ENCODE measurements around the gene LETM1.

Gene LETM1

DNA sequence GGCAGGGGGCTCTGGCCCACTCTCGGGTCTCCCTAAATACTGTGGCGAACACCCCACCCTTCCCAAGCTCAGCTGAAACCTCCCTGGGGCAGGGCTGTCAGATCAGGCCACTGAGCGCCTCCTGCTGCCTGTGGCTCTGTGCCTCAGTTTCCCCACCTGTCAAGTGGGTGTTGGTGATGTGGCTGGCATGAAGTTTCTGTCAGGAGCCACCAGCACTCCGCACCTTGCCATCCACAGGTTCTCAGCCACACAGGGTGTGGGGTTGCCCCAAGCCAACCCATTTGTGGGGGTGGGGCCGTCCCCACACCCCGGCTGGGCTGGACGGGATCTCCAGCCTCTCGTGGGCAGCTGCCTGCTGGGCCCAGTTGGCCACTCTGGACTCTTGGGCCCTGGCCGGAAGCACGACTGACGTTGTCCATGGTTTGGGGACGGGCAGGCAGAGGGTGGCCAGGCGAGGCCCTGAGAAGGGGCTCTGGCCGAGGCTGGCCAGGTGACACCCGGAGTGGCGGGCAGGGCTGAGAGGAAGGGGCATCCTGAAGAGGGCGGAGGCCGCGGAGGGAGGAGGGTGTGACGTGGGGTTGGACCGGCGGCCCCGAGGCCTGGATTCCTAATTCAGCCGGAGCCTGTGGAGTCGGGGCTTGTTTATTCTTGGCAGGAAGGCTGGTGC is 68.4 kb downstream of the LETM1 start:
- ChIA-PET POLR2A (no interaction called here), CTCF (interaction anchor here (0.6 to 1.1 kb wide), 2 partner anchors 20 to 144 kb away, joined by 3 to 4 read pairs; no protein-coding TSS in a partner anchor)
- Histone ChIP-seq H3K9me3 (ENCODE audit: control extremely low read depth in 1 of 5, control insufficient read depth in 4 of 5, insufficient read depth in 2 of 5, low read depth in 1 of 5, low read length in 4 of 5) (no peaks in the 10 kb centered on the region), H3K36me3 (ENCODE audit: control insufficient read depth in 4 of 4, insufficient read depth in 4 of 4, low read length in 3 of 4) (no peaks in the 10 kb centered on the region), H3K4me3 (ENCODE audit: control insufficient read depth in 1 of 7, extremely low read depth in 1 of 7, insufficient read depth in 4 of 7, low read depth in 2 of 7, low read length in 6 of 7) (no peak overlapping the region), H3K27ac (ENCODE audit: insufficient read depth in 1 of 2, low read depth in 1 of 2, low read length in 2 of 2, poor library complexity in 1 of 2, severe bottlenecking in 2 of 2) (no peak overlapping the region), H3K4me1 (ENCODE audit: control extremely low read depth in 1 of 4, control insufficient read depth in 4 of 4, insufficient read depth in 4 of 4, low read length in 3 of 4) (no peaks in the 10 kb centered on the region), H3K27me3 (replicated peaks in 2 of 5; ENCODE audit: control insufficient read depth in 4 of 5, insufficient read depth in 5 of 5, low read length in 4 of 5) (peaks cover 0 to 8% (median 6%) of the 10 kb centered on the region in 5 experiments)
- 86% methylated on average over 12 of the region's 25 CpGs for WGBS (ENCODE audit: insufficient coverage)
- no peak for DNase-seq

DNA sequence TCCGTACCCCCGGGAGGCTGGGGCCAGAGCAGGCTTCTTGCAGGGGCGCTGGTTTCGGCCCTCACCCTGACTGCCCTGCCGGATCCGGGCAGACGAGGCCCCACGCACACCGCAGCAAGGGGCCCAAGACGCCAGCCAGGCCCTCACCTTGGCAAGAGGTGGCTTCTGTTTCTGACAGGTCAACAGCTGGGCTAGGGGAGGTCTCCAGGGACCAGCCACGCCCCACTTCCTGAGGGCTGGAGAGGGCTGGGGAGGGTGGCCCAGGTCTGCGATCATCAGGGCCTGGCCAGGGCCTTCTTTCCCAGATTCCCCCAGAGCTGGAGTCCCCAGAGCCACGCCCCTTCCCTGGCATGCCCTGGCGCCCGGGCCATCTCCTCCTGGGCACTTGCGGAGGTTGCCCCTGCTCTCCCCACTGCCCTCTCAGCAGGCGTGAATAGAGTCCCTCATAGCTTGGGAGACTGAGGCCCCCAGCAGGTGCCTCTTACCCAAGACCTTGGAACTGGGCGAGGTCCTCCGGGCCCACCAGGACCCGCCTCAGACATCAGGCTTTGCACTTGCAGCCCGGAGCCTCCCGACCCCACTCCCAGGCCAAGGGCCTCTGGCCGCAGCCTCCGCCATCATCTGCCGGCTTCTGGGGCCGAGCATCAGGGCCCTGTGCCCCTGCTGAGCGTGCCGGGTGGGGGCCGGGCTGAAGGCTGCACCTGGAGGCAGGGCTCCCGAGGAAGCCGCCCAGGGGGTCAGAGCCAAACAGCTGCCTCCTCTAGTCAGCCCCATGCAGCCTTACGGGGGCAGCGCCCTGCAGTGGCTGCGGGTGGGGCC is 69.2 kb downstream of the LETM1 start:
- ChIA-PET POLR2A (no interaction called here), CTCF (interaction anchor here (0.6 to 2.8 kb wide), 5 partner anchors 19 to 612 kb away, joined by 3 to 9 read pairs (median 3); no protein-coding TSS in a partner anchor)
- DNase-seq: no peak
- 94% methylated on average over 32 of the region's 34 CpGs for WGBS (ENCODE audit: insufficient coverage)
- Histone ChIP-seq H3K9me3 (ENCODE audit: control extremely low read depth in 1 of 5, control insufficient read depth in 4 of 5, insufficient read depth in 2 of 5, low read depth in 1 of 5, low read length in 4 of 5) (no peaks in the 10 kb centered on the region), H3K27ac (ENCODE audit: insufficient read depth in 1 of 2, low read depth in 1 of 2, low read length in 2 of 2, poor library complexity in 1 of 2, severe bottlenecking in 2 of 2) (no peak overlapping the region), H3K4me3 (ENCODE audit: control insufficient read depth in 1 of 7, extremely low read depth in 1 of 7, insufficient read depth in 4 of 7, low read depth in 2 of 7, low read length in 6 of 7) (no peak overlapping the region), H3K4me1 (ENCODE audit: control extremely low read depth in 1 of 4, control insufficient read depth in 4 of 4, insufficient read depth in 4 of 4, low read length in 3 of 4) (no peaks in the 10 kb centered on the region), H3K27me3 (replicated peaks in 2 of 5; ENCODE audit: control insufficient read depth in 4 of 5, insufficient read depth in 5 of 5, low read length in 4 of 5) (peaks cover 0 to 3% (median 0%) of the 10 kb centered on the region in 5 experiments), H3K36me3 (ENCODE audit: control insufficient read depth in 4 of 4, insufficient read depth in 4 of 4, low read length in 3 of 4) (no peaks in the 10 kb centered on the region)

GRCh38 chr4:1785592-1785991 is 70.4 kb downstream of the LETM1 start:
- ChIA-PET CTCF (interaction anchor here (1.0 to 2.8 kb wide), 4 partner anchors 26 to 40 kb away, joined by 3 to 9 read pairs (median 5); no protein-coding TSS in a partner anchor), POLR2A (no interaction called here)
- WGBS (ENCODE audit: insufficient coverage): 97% methylated on average over 8 of the region's 11 CpGs
- no peak overlapping the region for H3K27ac ChIP-seq (ENCODE audit: insufficient read depth in 1 of 2, low read depth in 1 of 2, low read length in 2 of 2, poor library complexity in 1 of 2, severe bottlenecking in 2 of 2)
- H3K4me1 ChIP-seq (ENCODE audit: control extremely low read depth in 1 of 4, control insufficient read depth in 4 of 4, insufficient read depth in 4 of 4, low read length in 3 of 4): no peaks in the 10 kb centered on the region
- DNase-seq: no peak
- no peak overlapping the region for H3K4me3 ChIP-seq (ENCODE audit: control insufficient read depth in 1 of 7, extremely low read depth in 1 of 7, insufficient read depth in 4 of 7, low read depth in 2 of 7, low read length in 6 of 7)
- H3K27me3 ChIP-seq (replicated peaks in 2 of 5; ENCODE audit: control insufficient read depth in 4 of 5, insufficient read depth in 5 of 5, low read length in 4 of 5): no peaks in the 10 kb centered on the region
- no peaks in the 10 kb centered on the region for H3K9me3 ChIP-seq (ENCODE audit: control extremely low read depth in 1 of 5, control insufficient read depth in 4 of 5, insufficient read depth in 2 of 5, low read depth in 1 of 5, low read length in 4 of 5)
- H3K36me3 ChIP-seq (ENCODE audit: control insufficient read depth in 4 of 4, insufficient read depth in 4 of 4, low read length in 3 of 4): no peaks in the 10 kb centered on the region

DNA sequence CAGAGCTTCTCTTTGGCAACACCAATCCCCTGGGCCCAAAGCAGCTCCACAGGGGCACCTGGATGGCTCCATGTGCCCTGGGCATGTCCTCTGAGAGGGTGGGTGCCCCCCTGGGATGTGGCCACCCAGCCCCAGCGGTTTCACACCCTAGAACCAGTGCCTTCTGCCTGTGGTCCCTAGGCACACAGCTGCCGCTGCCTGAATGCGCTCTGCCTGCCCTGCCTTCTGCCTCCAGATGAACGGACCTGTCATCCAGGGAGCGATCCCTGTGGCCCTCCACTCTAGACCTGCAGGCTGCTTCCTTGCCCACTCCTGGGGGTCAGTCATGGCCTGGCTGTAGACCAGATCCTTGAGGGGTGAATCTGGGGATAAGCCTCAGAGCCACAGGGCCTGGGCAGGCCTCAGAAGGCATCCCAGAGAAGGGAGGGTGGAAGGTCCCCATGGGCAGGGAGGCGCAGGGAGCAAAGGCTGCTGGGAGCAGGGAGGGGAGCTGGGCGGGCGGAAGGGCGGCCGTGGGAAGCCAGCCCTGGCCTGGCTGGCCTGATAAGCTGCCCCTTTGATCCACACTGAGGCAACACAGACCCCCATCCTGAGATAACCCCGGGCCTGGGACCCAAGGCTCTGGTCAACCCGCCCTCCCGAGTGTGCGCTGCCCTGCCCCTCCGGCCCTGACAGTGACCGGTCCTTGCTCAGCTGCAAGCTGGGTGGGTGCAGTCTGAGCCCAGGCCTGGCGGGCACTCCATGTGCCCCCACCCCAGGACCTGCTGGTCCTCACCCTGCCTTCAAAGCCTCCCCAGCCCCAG is 71.0 kb downstream of the LETM1 start:
- WGBS (ENCODE audit: insufficient coverage): 88% methylated on average over 13 of the region's 17 CpGs
- no peaks in the 10 kb centered on the region for H3K27me3 ChIP-seq (replicated peaks in 2 of 5; ENCODE audit: control insufficient read depth in 4 of 5, insufficient read depth in 5 of 5, low read length in 4 of 5)

GRCh38 chr4:1784395-1784788 is 71.6 kb downstream of the LETM1 start:
- Histone ChIP-seq H3K36me3 (ENCODE audit: control insufficient read depth in 4 of 4, insufficient read depth in 4 of 4, low read length in 3 of 4) (no peaks in the 10 kb centered on the region), H3K4me1 (ENCODE audit: control extremely low read depth in 1 of 4, control insufficient read depth in 4 of 4, insufficient read depth in 4 of 4, low read length in 3 of 4) (no peaks in the 10 kb centered on the region), H3K9me3 (ENCODE audit: control extremely low read depth in 1 of 5, control insufficient read depth in 4 of 5, insufficient read depth in 2 of 5, low read depth in 1 of 5, low read length in 4 of 5) (no peaks in the 10 kb centered on the region), H3K27ac (ENCODE audit: insufficient read depth in 1 of 2, low read depth in 1 of 2, low read length in 2 of 2, poor library complexity in 1 of 2, severe bottlenecking in 2 of 2) (no peak overlapping the region), H3K27me3 (replicated peaks in 2 of 5; ENCODE audit: control insufficient read depth in 4 of 5, insufficient read depth in 5 of 5, low read length in 4 of 5) (no peaks in the 10 kb centered on the region), H3K4me3 (ENCODE audit: control insufficient read depth in 1 of 7, extremely low read depth in 1 of 7, insufficient read depth in 4 of 7, low read depth in 2 of 7, low read length in 6 of 7) (no peak overlapping the region)
- WGBS (ENCODE audit: insufficient coverage): 94% methylated on average over 10 of the region's 10 CpGs
- no peak for DNase-seq
- CTCF ChIA-PET: interaction anchor here (0.6 to 2.8 kb wide), 6 partner anchors 8 to 39 kb away, joined by 3 to 9 read pairs (median 4); no protein-coding TSS in a partner anchor
- POLR2A ChIA-PET: no interaction called here

More for the DNA sequence above, 71.0 kb downstream of the LETM1 start:
- Histone ChIP-seq H3K27ac (ENCODE audit: insufficient read depth in 1 of 2, low read depth in 1 of 2, low read length in 2 of 2, poor library complexity in 1 of 2, severe bottlenecking in 2 of 2) (no peak overlapping the region), H3K9me3 (ENCODE audit: control extremely low read depth in 1 of 5, control insufficient read depth in 4 of 5, insufficient read depth in 2 of 5, low read depth in 1 of 5, low read length in 4 of 5) (no peaks in the 10 kb centered on the region), H3K36me3 (ENCODE audit: control insufficient read depth in 4 of 4, insufficient read depth in 4 of 4, low read length in 3 of 4) (no peaks in the 10 kb centered on the region), H3K4me1 (ENCODE audit: control extremely low read depth in 1 of 4, control insufficient read depth in 4 of 4, insufficient read depth in 4 of 4, low read length in 3 of 4) (no peaks in the 10 kb centered on the region), H3K4me3 (ENCODE audit: control insufficient read depth in 1 of 7, extremely low read depth in 1 of 7, insufficient read depth in 4 of 7, low read depth in 2 of 7, low read length in 6 of 7) (no peak overlapping the region)
- ChIA-PET POLR2A (no interaction called here), CTCF (interaction anchor here (0.6 to 2.8 kb wide), 6 partner anchors 8 to 39 kb away, joined by 3 to 9 read pairs (median 5); no protein-coding TSS in a partner anchor)
- no peak for DNase-seq

DNA sequence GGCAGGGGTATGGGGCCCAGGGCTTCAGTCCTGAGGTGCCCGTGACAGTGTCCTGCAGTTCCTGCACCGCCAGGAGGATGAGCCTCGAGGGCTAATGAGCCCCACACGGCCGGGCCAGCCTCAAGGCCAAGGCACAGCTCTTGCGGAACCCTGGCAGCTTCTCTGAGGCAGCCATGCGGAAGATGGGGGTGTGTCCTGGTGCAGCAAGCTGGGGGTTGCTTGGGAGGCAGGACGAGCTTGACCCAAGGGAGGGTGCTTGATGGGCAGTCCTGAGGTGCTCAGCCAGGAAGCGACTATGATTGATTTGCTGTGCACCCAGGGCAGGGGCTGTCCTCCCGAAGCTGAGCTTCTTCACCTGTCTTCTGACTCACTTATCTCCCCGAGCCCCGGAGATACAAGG is 72.0 kb downstream of the LETM1 start:
- POLR2A ChIA-PET: no interaction called here
- H3K27ac ChIP-seq (ENCODE audit: insufficient read depth in 1 of 2, low read depth in 1 of 2, low read length in 2 of 2, poor library complexity in 1 of 2, severe bottlenecking in 2 of 2): no peak overlapping the region
- no peaks in the 10 kb centered on the region for H3K27me3 ChIP-seq (replicated peaks in 2 of 5; ENCODE audit: control insufficient read depth in 4 of 5, insufficient read depth in 5 of 5, low read length in 4 of 5)
- no peak overlapping the region for H3K4me3 ChIP-seq (ENCODE audit: control insufficient read depth in 1 of 7, extremely low read depth in 1 of 7, insufficient read depth in 4 of 7, low read depth in 2 of 7, low read length in 6 of 7)
- CTCF ChIA-PET: interaction anchor here (0.6 to 2.8 kb wide), 8 partner anchors 9 to 126 kb away, joined by 3 to 9 read pairs (median 3); no protein-coding TSS in a partner anchor
- H3K9me3 ChIP-seq (ENCODE audit: control extremely low read depth in 1 of 5, control insufficient read depth in 4 of 5, insufficient read depth in 2 of 5, low read depth in 1 of 5, low read length in 4 of 5): no peaks in the 10 kb centered on the region
- no peaks in the 10 kb centered on the region for H3K36me3 ChIP-seq (ENCODE audit: control insufficient read depth in 4 of 4, insufficient read depth in 4 of 4, low read length in 3 of 4)
- H3K4me1 ChIP-seq (ENCODE audit: control extremely low read depth in 1 of 4, control insufficient read depth in 4 of 4, insufficient read depth in 4 of 4, low read length in 3 of 4): no peaks in the 10 kb centered on the region
- DNase-seq: no peak
- WGBS (ENCODE audit: insufficient coverage): 98% methylated on average over 11 of the region's 12 CpGs

Measured in common myeloid progenitor, CD34-positive (primary cell).